Neural cell (in vitro differentiated cells): Measurements from ENCODE around the gene PTK7.
"Not testable (repeated sequence)": the region's sequence is repeated elsewhere in the genome, so short reads cannot be mapped to it uniquely, and the experiment has no call there.

ENCODE experiments used
- EP300 ChIP-seq: fragments of 450-650 bp; conservative IDR thresholded peaks from 2 replicates; pipeline ENCODE4 v1.6.1; 2014; ENCODE audit warnings: antibody characterized with exemption, mild to moderate bottlenecking, moderate library complexity; ENCODE audit not compliant: poor library complexity, severe bottlenecking
- EZH2 ChIP-seq: fragments of 200-600, 300-800 bp; shearing (Covaris generic), sonication (generic); IDR thresholded peaks from 2 replicates; pipeline ENCODE4 v1.6.1; 2014; ENCODE audit warnings: antibody characterized with exemption, low read length, borderline replicate concordance, mild to moderate bottlenecking; ENCODE audit not compliant: insufficient read depth, poor library complexity, severe bottlenecking
- MXI1 ChIP-seq: fragments of 450-650 bp; conservative IDR thresholded peaks from 2 replicates; pipeline ENCODE4 v1.6.1; 2014; ENCODE audit warnings: antibody characterized with exemption, mild to moderate bottlenecking; ENCODE audit not compliant: poor library complexity, severe bottlenecking
- POLR2AphosphoS5 ChIP-seq: IDR thresholded peaks from 2 replicates; pipeline ENCODE4 v1.6.1; 2012
- RAD21 ChIP-seq: fragments of 450-650 bp; conservative IDR thresholded peaks from 2 replicates; pipeline ENCODE4 v1.6.1; 2014; ENCODE audit warnings: antibody characterized with exemption, mild to moderate bottlenecking, moderate library complexity
- TF ChIP-seq, protein P1 (sequence below): fragments of 450-650 bp; IDR thresholded peaks from 2 replicates; pipeline ENCODE4 v1.5.1; 2014; ENCODE audit warnings: antibody characterized with exemption, mild to moderate bottlenecking, moderate library complexity; ENCODE audit not compliant: poor library complexity, severe bottlenecking
- TF ChIP-seq, protein P2 (sequence below): IDR thresholded peaks from 2 replicates; pipeline ENCODE4 v1.6.1; 2012; ENCODE audit warnings: borderline replicate concordance

DNA sequence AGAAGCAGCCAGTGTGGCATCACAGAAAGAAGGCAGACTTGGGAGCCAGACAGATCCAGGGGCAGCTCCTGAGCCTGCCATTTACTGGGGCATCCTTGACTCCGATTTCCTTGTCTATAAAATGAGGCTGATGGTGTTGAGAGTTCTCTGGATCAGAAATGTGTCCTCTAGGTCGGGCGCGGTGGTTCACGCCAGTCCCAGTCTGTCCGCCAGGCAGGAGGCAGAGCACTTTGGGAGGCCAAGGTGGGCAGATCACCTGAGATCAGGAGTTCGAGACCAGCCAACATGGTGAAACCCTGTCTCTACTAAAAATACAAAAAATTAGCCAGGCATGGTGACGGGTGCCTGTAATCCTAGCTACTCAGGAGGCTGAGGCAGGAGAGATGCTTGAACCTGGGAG, 41.4 kb downstream of the PTK7 start:
- TF ChIP-seq, protein P1, sequence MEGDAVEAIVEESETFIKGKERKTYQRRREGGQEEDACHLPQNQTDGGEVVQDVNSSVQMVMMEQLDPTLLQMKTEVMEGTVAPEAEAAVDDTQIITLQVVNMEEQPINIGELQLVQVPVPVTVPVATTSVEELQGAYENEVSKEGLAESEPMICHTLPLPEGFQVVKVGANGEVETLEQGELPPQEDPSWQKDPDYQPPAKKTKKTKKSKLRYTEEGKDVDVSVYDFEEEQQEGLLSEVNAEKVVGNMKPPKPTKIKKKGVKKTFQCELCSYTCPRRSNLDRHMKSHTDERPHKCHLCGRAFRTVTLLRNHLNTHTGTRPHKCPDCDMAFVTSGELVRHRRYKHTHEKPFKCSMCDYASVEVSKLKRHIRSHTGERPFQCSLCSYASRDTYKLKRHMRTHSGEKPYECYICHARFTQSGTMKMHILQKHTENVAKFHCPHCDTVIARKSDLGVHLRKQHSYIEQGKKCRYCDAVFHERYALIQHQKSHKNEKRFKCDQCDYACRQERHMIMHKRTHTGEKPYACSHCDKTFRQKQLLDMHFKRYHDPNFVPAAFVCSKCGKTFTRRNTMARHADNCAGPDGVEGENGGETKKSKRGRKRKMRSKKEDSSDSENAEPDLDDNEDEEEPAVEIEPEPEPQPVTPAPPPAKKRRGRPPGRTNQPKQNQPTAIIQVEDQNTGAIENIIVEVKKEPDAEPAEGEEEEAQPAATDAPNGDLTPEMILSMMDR = not testable (repeated sequence)
- TF ChIP-seq EP300, RAD21, POLR2AphosphoS5, MXI1, EZH2: not testable (repeated sequence)
- TF ChIP-seq, protein P2, sequence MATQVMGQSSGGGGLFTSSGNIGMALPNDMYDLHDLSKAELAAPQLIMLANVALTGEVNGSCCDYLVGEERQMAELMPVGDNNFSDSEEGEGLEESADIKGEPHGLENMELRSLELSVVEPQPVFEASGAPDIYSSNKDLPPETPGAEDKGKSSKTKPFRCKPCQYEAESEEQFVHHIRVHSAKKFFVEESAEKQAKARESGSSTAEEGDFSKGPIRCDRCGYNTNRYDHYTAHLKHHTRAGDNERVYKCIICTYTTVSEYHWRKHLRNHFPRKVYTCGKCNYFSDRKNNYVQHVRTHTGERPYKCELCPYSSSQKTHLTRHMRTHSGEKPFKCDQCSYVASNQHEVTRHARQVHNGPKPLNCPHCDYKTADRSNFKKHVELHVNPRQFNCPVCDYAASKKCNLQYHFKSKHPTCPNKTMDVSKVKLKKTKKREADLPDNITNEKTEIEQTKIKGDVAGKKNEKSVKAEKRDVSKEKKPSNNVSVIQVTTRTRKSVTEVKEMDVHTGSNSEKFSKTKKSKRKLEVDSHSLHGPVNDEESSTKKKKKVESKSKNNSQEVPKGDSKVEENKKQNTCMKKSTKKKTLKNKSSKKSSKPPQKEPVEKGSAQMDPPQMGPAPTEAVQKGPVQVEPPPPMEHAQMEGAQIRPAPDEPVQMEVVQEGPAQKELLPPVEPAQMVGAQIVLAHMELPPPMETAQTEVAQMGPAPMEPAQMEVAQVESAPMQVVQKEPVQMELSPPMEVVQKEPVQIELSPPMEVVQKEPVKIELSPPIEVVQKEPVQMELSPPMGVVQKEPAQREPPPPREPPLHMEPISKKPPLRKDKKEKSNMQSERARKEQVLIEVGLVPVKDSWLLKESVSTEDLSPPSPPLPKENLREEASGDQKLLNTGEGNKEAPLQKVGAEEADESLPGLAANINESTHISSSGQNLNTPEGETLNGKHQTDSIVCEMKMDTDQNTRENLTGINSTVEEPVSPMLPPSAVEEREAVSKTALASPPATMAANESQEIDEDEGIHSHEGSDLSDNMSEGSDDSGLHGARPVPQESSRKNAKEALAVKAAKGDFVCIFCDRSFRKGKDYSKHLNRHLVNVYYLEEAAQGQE = not testable (repeated sequence)
